ENCODE data around the gene DNAJB11. TPM values are rescaled to one million over a fixed set of nuclear protein-coding genes. Genes with fewer than 3 reads are reported as not detected.

Gene DNAJB11
- total and polyA plus RNA-seq, 2 of the 4 experiments (the other 2 are of a cell fraction): 27.4 to 48.6 TPM

GRCh38 chr3:186592682-186593081 lies 22.2 kb downstream of the DNAJB11 start:
- no peak overlapping the region for H2AFZ ChIP-seq (replicated peaks; ENCODE audit: low read length, poor library complexity)
- H2AK5ac ChIP-seq (ENCODE audit: low read depth, low read length): no peak overlapping the region
- no peak overlapping the region for H2BK5ac ChIP-seq (ENCODE audit: low read depth, low read length, poor library complexity, severe bottlenecking)
- H3K4ac ChIP-seq (ENCODE audit: low read depth, low read length): no peak overlapping the region
- no peak overlapping the region for H2BK20ac ChIP-seq (ENCODE audit: low read depth, low read length)
- no peak overlapping the region for H4K8ac ChIP-seq (ENCODE audit: low read depth in 2 of 2, low read length in 2 of 2)
- no peak overlapping the region for H2BK15ac ChIP-seq (ENCODE audit: low read depth, low read length)
- no peaks in the 10 kb centered on the region for H3K9me3 ChIP-seq (ENCODE audit: control insufficient read depth, insufficient read depth, low read length)
- H3K9ac ChIP-seq (ENCODE audit: low read depth, low read length): no peak overlapping the region
- H2BK120ac ChIP-seq (ENCODE audit: low read depth, low read length): no peak overlapping the region
- no peak overlapping the region for H3K18ac ChIP-seq (ENCODE audit: low read depth, low read length)
- no peak overlapping the region for H3K4me2 ChIP-seq (ENCODE audit: low read depth, low read length)
- H3K56ac ChIP-seq (ENCODE audit: extremely low read depth, insufficient read depth, low read length): no peak overlapping the region
- H4K5ac ChIP-seq (ENCODE audit: low read depth, low read length): no peak overlapping the region
- no peak overlapping the region for H3K4me3 ChIP-seq (ENCODE audit: insufficient read depth, low read depth, low read length)
- no peak overlapping the region for H4K91ac ChIP-seq (ENCODE audit: insufficient read depth, low read depth, low read length)
- no peak overlapping the region for H2AK9ac ChIP-seq (replicated peaks; ENCODE audit: low read depth, low read length, poor library complexity)
- intact Hi-C loops (cut with micrococcal nuclease): no loop called here
- in situ Hi-C loops (cut with MboI; ENCODE audit: low sequenced_read_pairs): no loop called here
- no peak overlapping the region for H3K27ac ChIP-seq (ENCODE audit: insufficient read depth, low read length)
- no CpG with 5 or more reads among the region's 4 CpGs for WGBS, 2 experiments (ENCODE audit: extremely low coverage in 2 of 2, insufficient read length in 1 of 2)
- H3K27me3 ChIP-seq (ENCODE audit: control insufficient read depth, insufficient read depth, low read length): peaks cover 3% of the 10 kb centered on the region; the same call in 1 of the 2 replicates
- no peaks in the 10 kb centered on the region; the same call in 1 of the 2 replicates for H3K36me3 ChIP-seq (ENCODE audit: control insufficient read depth, insufficient read depth, low read length)
- CTCF ChIA-PET: interaction anchor here (2.6 kb wide), 1 partner anchor 23 kb away, joined by 12 read pairs; no protein-coding TSS in a partner anchor
- BruUV-seq (replicated peaks): no TSS peak
- no peaks in the 10 kb centered on the region for H3K4me1 ChIP-seq (ENCODE audit: control insufficient read depth, insufficient read depth, low read length)
- POLR2A ChIA-PET (ENCODE audit: unreplicated experiment): no interaction called here
- no peaks in the 10 kb centered on the region for H3K9me1 ChIP-seq (ENCODE audit: insufficient read depth, low read length)
- H3K79me1 ChIP-seq (ENCODE audit: low read depth in 1 of 2, low read length in 2 of 2): no peaks in the 10 kb centered on the region
- DNase-seq (no peak), ATAC-seq (ENCODE audit: low read depth) (no peak)
- dilution Hi-C loops (cut with HindIII; ENCODE audit: low sequenced_read_pairs, unreplicated experiment): no loop called here
- no peak for TF ChIP-seq BHLHE40 (IDR thresholded peaks at IDR 0.05; ENCODE audit: low read depth, low read length)
- TF ChIP-seq POLR2A (IDR thresholded peaks at IDR 0.05; ENCODE audit: low read depth, low read length): no peak
- TF ChIP-seq MAFK (IDR thresholded peaks at IDR 0.05; ENCODE audit: low read depth, low read length): 0 out of 2 replicates have a peak, but pooled peaks have one; percentile 11
- no peak for TF ChIP-seq MAZ (IDR thresholded peaks at IDR 0.05; ENCODE audit: borderline replicate concordance, low read depth, low read length)
- H3K14ac ChIP-seq (replicated peaks; ENCODE audit: low read depth, low read length): no peak overlapping the region
- H4K20me1 ChIP-seq (ENCODE audit: insufficient read depth, low read length): no peaks in the 10 kb centered on the region
- H3K23ac ChIP-seq (ENCODE audit: low read depth, low read length): no peak overlapping the region

Measured in IMR-90 (cell line).